ENCODE data around the gene AIFM3.
"Not testable (repeated sequence)": the region's sequence is repeated elsewhere in the genome, so short reads cannot be mapped to it uniquely, and the experiment has no call there.

AIFM3 gene

DNA sequence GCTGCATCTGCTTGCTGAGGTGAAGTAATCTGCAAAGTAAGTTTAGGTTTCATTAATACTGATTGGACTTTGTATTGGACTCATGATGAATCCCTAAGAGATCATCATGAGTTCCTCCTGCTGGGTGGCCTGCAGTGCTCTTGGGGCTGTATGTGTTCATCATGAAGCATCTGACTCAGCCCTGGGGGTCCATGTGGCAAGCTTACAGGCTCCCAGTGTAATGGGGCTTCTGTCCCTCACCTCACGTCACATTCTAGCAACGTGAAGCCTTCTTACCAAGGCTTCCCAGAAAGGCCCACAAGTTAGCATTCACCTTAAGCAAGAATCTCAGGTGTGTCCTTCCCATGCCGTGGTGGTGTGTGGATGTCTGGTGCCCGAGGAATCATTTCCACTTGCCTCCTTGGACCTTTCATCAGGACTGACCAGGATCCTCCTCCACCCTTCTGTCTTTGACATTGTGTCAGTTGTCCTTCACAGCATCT, 26.1 kb upstream of the AIFM3 start:
- no peak for DNase-seq

DNA sequence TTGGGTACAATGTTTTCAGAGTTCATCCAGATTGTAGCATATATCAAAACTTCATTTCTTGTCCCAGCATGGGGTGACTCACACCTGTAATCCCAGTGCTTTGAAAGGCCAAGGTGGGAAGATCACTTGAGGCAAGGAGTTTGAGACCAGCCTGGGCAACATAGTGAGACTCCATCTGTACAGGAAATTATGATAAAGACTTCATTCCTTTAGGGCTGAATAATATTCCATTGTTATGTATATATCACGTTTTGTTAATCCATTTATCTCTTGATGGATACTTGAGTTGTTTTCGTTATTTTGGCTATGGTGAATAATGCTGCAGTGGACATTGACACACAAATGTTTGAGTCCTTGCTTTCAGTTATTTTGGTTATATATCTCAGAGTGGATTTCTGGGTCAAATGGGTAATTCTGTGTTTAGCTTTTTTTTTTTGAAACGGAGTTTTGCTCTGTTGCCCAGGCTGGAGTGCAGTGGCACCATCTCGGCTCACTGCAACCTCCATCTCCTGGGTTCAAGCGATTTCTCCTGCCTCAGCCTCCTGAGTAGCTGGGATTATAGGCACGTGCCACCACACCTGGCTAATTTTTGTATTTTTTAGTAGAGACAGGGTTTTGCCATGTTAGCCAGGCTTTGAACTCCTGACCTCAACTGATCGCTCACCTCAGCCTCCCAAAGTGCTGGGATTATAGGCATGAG, 24.7 kb upstream of the AIFM3 start:
- not testable (repeated sequence) for DNase-seq

DNA sequence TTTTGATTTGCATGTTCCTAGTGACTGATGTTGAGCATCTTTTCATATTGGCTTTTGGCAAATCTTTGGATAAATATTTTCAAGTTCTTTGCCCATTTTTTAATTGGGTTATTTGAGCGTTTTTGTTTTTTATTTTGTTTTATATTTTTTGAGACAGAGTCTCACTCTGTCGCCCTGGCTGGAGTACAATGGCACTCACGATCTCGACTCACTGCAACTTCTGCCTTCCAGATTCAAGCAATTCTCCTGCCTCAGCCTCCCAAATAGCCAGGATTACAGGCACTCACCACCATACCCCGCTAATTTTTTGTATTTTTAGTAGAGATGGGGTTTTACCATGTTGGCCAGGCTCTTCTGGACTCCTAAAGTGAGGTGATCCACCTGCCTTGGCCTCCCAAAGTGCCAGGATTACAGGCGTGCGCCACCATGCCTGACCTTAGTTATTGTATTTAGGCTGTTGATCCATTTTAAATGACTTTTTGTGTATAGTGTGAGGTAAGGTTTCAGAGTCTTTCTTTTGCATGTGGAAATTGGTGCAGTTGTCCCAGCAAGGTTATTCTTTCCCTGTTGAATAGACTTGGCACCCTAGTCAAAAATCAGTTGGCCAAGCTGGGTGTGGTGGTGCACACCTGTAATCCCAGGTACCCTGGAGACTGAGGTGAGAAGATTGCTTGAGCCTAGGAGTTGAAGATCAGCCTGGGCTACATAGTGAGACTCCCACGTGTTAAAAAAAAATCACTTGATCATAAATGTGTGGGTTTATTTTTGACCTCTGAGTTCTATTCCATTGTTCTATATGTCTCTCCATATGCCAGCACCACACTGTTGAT, 23.7 kb upstream of the AIFM3 start:
- no peak for DNase-seq

DNA sequence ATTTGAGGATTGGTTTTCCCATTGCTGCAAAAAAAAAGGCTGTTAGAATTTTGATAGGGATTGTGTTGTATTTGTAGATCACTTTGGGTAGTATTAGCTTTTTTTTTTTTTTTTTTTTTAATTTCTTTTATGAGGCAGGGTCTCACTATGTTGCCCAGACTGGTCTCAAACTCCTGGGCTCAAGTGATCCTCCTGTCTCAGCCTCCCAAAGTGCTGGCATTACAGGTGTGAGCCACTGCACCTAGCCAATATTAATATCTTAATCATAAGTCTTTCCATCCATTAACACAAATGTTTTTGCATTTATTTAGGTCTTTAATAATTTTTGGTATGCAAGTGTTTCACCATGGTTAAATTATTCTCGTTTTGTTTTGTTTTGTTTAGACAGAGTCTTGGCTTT, 23.0 kb upstream of the AIFM3 start:
- no peak for DNase-seq

DNA sequence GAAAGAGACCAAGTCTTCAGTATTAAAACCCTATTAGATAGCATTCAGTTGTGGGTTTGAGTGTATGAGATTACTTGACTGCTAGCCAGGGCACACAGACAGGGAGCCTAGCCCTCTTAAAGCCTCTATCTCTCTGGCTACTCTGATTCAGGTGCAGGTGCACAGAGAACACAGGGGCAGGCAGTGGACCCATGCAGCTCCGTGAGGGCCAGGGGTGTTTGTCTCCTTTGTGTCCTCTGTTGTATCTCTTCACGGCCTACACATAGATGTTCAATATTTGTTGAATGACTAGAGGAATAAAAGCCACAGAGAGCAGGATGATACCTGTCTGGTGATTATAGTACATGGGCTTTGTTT, 21.5 kb upstream of the AIFM3 start:
- no peak for DNase-seq

DNA sequence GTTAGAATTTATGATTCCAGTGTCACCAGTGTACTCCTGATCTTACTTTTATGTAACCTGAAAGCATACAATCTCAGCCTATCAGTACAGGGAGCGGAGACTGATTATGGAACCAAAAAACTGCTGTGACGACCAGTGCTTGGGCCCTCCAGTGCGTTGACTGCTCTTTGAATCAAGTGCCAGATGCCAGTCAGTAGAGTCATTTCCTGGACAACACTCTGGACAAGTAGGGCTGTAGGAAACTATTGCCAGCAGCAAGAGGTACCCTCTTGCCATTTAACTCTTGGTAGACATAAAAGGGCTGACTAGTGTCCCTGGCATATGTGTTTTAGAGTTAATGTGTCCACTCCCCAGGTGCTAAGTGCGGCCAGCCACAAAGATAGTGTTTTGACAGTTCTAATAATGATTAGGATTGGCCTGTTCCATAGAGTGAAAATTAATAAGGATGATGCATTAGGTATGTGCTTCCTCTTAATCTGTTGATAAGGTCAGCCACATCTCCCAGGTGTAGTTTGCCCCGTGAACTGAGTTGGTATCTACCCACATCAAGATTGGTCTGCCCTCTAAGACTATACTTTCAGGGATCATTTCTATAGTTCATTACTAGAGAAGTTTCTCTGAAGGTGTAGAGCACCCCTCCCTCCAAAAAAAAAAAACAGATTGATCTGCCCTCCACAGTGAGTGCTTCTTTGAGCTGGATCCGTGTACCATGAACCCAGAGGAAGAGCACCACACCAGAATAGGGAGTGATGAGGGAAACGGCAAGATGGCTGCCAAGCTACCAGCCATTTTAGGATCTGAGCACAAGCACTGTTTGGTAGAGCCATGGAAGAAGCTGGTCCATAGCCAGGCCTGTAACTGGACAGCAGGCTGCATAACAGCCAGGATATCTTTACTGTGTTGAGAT, 20.7 kb upstream of the AIFM3 start:
- DNase-seq: no peak

DNA sequence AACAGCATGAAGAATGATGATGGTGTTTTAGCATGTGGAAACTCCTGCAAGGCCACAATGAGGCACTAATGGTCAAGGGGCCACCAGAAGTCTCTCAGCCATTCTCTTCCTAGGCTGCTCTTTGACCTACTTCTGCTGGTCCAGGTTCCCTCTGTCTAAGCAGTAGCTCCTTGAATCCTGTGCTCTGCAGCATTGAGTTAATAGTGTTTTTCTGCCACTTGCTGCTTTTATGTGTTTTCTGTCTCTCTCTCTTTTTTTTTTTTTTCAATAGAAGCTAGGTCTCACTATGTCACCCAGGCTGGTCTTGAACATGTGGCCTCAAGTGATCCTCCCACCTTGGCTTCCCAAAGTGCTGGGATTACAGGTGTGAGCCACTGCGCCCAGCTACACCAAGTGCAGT, 20.1 kb upstream of the AIFM3 start:
- DNase-seq: no peak

DNA sequence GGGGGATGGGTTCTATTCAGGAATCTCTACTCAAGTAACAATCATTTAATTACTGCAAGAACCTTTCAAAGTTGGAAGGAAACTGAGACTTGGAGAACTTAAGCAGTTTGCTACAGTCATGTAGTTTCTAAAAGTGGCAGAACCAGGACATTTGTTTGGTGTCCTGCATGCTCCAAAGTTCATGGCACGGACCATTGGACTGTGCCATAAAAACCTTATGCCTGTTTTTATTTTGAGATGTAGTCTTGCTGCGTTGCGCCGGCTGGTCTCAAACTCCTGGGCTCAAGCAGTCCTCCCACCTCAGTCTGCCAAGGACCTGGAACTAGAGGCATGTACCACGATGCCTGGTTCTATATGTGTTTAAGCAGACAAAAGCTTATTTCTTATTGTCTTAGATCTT, 18.6 kb upstream of the AIFM3 start:
- no peak for DNase-seq

DNA sequence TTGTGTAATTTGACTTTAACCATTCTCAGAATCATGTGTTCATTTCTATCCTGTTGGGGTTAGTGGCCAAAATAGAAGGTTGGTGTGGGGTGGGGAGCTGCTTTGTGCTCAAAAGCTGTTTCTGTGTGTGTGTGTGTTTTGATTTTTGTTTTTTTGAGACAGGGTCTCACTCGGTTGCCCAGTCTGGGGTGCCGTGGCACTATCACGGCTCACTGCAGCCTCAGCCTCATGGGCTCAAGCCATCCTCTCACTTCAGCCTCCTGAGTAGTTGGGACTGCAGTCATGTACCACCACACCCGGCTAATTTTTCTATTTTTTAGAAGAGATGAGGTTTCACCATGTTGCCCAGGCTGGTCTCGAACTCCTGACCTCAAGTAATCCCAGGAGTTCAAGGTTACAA, 18.1 kb upstream of the AIFM3 start:
- DNase-seq: no peak

DNA sequence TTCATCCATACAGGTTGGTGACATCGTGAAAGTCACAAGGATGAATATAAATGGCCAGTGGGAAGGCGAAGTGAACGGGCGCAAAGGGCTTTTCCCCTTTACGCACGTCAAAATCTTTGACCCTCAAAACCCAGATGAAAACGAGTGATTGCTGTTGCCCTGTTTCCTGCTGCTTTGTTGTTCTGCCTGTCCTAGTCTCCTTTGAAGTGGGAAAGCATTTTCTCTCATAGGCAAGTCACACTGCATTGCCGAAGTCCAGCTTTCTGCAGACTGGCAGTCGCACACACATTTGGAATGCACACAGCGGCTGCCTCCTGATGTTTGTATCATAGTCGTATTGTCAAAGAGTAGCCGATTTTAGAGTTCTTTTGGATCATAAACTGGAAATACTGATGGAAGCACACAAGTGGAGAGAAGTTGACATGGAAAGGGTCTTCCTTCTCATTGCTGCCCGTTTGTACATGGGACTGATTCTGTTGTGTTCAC, 17.3 kb upstream of the AIFM3 start:
- DNase-seq: no peak

DNA sequence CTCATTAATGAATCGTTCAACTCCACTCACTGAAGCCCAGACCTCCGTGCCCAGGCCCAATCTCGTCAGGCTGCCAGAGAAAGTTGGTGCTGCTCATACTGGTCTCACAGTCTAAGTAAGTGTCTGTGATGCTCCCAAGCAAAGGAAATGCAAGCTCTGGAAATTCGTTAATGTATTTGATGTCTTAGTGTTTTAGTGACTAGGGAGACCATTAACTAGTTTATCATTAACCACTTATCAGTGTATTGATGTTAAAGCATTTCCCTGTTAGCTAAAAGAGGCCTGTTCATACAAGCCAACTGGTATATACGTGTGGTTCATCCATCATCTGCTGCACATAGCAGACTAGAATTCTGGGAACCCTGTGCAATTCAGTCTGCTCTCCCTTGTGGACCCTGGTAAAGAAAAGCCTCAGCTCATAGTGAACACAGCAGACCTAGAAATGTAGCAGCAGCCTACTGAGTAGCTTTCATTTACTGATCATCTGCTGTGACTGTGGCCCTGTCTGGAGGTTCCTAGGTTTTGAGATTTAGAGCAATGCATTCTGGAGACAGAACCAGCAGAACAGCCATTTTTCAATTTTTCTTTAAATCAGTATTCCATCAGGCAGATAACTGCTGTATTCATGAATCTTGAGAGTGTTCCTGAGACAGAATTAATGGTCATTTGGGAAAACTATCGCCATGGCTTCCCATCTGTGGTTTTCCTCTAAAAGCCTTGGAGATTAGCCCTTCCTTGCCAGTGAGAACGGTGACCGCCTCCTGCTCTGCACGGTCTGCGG, 15.7 kb upstream of the AIFM3 start:
- no peak for DNase-seq

DNA sequence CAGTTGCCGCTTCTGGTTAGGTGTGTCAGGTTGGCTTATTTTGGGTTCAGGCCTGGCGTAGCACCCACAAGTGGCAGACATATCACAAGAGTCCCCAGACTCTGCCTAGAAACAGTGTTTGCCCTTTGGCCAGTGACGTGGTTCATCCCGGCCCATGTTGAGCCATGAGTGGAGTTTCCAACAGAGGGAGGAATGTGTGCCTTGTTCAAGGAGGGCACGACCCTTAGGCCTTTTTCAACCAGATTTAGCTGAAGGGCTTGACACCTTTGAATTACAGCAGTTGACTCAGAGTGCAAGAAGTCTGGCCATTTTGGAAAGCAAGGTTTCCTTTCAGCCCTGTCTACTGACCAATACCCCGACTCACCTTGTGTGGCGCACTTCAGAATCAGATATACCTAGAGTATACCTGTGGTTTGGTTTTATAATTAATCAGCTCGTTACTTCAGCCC, 15.1 kb upstream of the AIFM3 start:
- DNase-seq: no peak

DNA sequence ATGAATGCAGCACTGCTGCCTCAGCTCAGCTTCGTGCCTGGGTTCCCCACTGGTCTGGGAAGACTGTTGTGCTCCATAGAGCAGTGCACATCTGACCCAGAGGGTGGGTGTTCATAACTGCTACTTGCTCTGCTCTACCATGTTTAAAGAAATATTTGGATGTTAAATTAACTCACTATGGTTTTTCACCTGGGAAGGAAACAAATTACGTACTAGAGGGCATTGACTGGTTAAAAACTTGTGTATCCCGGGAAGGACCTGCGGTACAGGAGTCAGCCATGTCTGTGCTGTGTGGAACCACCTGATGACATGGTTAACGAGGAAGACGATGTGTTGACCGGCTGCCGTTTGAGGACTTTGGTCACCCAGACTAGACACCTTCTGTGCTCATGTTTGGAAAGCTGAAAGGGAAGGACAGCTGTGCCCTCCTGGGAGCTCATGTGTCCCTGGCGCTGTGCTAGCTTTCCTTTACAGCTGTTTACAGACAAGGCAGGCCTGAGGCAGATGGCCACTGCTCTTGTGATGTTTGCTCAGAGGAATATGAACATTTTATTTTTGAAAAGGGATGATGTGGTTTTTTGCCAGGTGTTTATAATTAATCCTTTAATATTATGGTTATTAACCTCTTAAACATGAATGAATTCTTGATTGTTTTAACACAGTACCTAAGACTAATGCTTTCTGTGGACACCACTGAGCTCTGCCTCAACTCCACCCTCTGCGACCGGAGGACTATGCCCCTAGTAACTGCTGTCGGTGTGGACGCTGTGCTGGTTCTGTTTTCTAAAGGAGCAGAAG, 14.3 kb upstream of the AIFM3 start:
- DNase-seq: no peak

DNA sequence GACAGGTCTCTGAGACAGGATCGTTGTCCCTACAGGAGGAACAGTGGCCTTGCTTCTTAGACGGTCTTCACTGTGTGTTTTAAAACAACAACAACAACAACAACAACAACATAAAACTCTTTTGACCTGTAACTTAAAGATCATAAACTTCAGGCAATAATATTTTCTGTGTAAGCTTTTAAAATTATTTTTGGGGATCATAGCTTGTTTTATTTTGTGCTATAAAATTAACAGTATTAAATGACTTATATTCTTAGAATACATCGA, 13.8 kb upstream of the AIFM3 start:
- no peak for DNase-seq

DNA sequence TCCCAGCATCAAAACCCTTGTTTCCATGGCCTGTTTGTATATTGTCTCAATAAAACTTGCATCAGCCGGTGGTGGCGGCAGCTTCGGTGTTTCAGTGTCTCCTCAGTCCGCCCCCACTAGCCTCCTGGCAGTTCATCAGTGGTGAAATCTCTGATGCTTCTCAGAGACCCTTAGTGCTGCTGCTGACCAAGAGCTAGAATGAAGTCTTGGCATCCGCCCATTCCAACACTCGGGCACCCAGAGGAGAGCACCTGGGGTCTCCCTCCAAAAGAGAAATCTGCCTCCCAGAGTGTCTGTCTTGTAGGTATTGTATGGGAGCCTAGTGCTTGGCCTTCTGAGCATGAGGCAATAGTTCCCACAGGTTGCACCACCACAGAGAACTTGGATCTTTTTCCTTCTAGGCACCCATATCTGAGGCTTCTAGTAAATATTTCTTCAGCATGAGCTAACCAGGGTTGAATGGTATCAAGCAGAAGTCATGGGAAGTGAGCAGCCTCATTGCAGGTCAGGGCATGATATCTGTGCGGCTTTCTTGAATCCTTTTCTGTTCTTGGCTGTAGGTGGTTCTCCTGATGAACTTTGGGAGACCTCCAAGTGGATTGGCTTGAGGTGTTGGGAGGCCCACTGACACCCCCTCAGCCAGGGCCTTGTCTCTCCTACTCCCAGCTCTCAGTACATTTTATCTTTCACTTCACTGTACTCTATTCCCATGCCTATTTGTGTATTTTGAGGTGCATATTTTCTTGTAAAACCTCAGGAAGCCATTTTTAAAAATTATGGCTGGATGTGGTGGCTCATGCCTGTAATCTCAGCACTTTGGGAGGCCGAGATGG, 13.2 kb upstream of the AIFM3 start:
- DNase-seq: no peak

DNA sequence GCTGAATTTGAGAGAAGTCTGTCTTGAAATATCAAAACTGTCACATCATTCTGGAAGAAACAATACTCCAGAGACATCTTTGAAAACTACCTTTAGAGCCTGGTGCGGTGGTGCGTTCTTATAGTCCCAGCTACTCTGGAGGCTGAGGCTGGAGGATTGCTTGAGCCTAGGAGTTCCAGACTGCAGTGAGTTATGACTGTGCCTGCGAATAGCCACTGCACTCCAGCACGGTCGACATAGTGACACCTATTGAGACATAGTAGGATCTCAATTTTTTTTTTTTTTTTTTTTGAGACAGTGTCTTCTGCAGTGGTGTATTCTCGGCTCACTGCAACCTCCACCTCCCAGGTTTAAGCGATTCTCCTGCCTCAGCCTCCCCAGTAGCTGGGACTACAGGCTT, 11.5 kb upstream of the AIFM3 start:
- DNase-seq: no peak

DNA sequence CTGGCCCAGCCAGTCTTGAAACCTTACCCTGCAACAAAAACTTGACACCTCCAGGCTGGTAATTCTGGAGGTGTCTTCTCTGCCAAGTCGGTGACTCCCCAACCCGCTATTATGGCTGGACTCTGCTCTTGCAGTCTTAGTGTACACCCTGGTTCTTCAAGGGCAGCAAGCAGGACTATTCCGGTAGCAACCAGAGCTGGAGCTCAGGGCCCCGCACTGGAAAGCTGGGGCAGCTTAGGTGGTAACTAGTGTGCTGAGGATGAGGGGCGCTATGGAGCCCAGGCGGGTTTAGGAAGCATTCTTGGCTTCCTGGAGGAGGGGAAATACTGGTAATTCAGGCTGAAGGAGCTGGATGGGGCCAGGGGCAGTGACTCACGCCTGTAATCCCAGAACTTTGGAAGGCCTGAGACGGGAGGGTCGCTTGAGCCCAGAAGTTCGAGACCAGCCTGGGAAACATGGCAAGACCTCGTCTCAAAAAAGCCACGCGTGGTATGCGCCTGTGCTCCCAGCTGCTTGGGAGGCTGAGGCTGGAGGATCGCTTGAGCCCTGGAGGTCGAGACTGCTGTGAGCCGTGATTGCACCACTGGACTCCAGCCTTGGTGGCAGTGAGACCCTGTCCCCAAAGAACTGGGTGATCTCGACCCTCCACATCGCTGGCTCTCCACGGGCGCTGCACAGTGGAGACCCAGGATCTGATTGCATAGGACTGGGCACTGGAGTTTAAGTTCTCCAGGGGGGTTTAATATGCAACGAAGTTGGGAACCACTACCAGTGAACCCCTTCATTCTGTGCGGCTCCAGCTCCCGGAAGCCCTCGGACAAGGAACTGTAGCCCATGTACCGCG, 10.6 kb upstream of the AIFM3 start:
- DNase-seq: no peak

DNA sequence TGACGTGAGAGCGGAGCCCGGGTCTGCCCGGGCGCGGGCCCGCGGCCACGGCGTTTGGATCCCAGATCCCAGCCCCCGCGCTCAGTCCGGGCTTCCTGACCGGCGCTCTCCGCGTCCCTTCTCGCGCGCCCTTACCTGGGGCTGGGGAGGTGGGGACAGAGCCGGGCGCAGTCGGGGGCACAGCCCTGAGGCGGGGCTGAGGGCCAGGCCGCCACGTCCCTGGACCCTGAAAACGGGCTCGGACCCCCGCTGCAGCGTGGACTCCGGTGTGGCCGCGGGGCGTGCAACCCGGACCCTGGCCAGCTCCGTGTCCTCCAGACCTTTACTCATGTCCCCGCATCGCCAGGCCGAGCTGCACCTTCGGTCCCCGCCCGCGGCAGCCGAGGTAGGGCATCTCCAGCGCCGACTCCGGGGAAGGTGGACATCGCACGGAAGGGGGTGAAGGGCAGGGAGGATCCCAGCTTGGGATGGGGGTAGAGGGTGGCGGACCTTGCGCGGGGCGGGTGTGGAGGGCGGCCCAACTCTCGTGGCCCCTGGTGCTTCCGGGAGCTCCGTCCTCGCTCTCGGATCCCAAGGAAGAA, 9.9 kb upstream of the AIFM3 start:
- no peak for DNase-seq

DNA sequence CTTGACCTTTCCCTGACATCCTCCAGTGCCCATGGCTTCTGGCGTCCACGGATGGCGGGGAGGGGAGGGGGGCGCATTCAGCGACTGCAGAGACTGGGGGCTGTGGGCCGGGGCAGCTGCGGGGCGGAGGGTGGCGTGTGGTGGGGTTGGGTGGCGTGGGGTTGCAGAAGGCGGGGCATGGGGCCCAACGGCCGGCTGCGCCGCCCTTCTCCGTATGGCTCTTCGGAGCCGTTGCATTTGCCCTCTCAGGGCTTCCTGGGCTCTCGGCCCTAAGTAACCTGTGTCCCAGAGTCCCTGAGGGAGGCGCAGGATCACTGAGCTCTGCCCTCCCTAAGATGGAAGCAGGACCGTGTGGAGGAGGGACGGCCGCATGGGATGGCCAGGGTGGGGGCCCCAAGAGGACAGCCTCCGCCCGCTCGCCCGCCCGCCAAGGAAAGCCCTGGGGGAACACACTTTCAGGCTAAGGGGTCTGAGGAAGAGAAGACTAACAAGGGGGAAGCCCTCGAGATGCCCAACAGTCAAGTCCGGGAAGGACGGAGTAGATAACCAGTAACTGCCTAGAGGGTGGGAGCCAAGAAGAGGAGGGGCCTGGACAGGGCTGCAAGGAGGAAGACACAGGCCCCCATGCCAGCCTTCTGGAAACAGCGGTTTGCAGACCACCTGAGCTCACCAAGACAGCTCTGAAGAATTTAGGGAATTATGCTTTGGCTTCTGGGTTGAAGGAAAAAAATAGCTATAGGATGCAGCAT, 9.2 kb upstream of the AIFM3 start:
- no peak for DNase-seq
